Loucy (cell line): Measurements from ENCODE around the gene ZNHIT6.

Experiments used
- H2AFZ ChIP-seq: fragments of 200-600 bp; sonication (generic); 2 replicates; pipeline ENCODE4 v1.6.0; 2016; ENCODE audit warnings: antibody characterized with exemption, mild to moderate bottlenecking, low read length, moderate library complexity
- H3F3A ChIP-seq: fragments of 200-600 bp; 2 replicates; pipeline ENCODE4 v1.6.0; 2016; ENCODE audit warnings: antibody characterized with exemption, low read depth, mild to moderate bottlenecking
- H3K27me3 ChIP-seq: fragments of 200-600 bp; sonication (generic); 2 replicates; pipeline ENCODE4 v1.6.1; 2014; ENCODE audit warnings: low read length, mild to moderate bottlenecking; ENCODE audit not compliant: insufficient read depth, poor library complexity, severe bottlenecking
- H3K36me3 ChIP-seq: fragments of 200-600 bp; sonication (generic); 2 replicates; pipeline ENCODE4 v1.6.1; 2016; ENCODE audit warnings: low read length; ENCODE audit not compliant: insufficient read depth
- H3K4me1 ChIP-seq: fragments of 200-600 bp; sonication (generic); 2 replicates; pipeline ENCODE4 v1.5.1; 2014; ENCODE audit warnings: low read length, mild to moderate bottlenecking; ENCODE audit not compliant: insufficient read depth, poor library complexity, severe bottlenecking
- H3K4me2 ChIP-seq: fragments of 200-600 bp; sonication (generic); 2 replicates; pipeline ENCODE4 v1.6.0; 2014; ENCODE audit warnings: antibody characterized with exemption, low read length, low read depth, mild to moderate bottlenecking; ENCODE audit not compliant: poor library complexity, severe bottlenecking
- H3K4me3 ChIP-seq: fragments of 200-600 bp; sonication (generic); 2 replicates; pipeline ENCODE4 v1.5.1; 2014; ENCODE audit warnings: low read length, mild to moderate bottlenecking, mixed read lengths; ENCODE audit not compliant: poor library complexity, severe bottlenecking
- H3K79me2 ChIP-seq: fragments of 200-600 bp; sonication (generic); 2 replicates; pipeline ENCODE4 v1.6.1; 2014; ENCODE audit warnings: low read length; ENCODE audit not compliant: insufficient read depth
- H3K9ac ChIP-seq: fragments of 200-600 bp; sonication (generic); 2 replicates; pipeline ENCODE4 v1.6.0; 2014; ENCODE audit warnings: mild to moderate bottlenecking, low read depth, low read length, moderate library complexity; ENCODE audit not compliant: poor library complexity, severe bottlenecking
- H3K9me2 ChIP-seq: fragments of 200-600 bp; sonication (generic); replicated peaks from 2 replicates; pipeline ENCODE4 v1.6.1; 2016; ENCODE audit warnings: low read depth, low read length, mixed read lengths
- H3K9me3 ChIP-seq: fragments of 200-600 bp; sonication (generic); 2 replicates; pipeline ENCODE4 v1.6.1; 2014; ENCODE audit warnings: mild to moderate bottlenecking, antibody characterized with exemption, low read length, low read depth; ENCODE audit not compliant: insufficient read depth
- H4K20me1 ChIP-seq: fragments of 200-600 bp; sonication (generic); 2 replicates; pipeline ENCODE4 v1.6.0; 2014; ENCODE audit warnings: antibody characterized with exemption, low read length, mild to moderate bottlenecking; ENCODE audit not compliant: insufficient read depth, poor library complexity, severe bottlenecking
- EZH2phosphoT487 ChIP-seq: fragments of 200-600 bp; IDR thresholded peaks from 2 replicates; pipeline ENCODE4 v1.6.1; 2018; ENCODE audit warnings: antibody characterized with exemption, mild to moderate bottlenecking, moderate library complexity, borderline replicate concordance
- TF ChIP-seq, protein P1 (sequence below): fragments of 200-600 bp; sonication (generic); conservative IDR thresholded peaks from 2 replicates; pipeline ENCODE4 v1.5.1; 2014; ENCODE audit warnings: mild to moderate bottlenecking, antibody characterized with exemption, low read length

ZNHIT6 gene

GRCh38 chr1:85659174-85659573 is 49.1 kb downstream of the ZNHIT6 start:
- Histone ChIP-seq H3K4me3 (no peak overlapping the region), H4K20me1 (no peaks in the 10 kb centered on the region), H3F3A (no peaks in the 10 kb centered on the region), H3K9me2 (no peaks in the 10 kb centered on the region), H3K9me3 (no peaks in the 10 kb centered on the region), H3K27me3 (no peaks in the 10 kb centered on the region), H3K4me1 (no peaks in the 10 kb centered on the region), H3K36me3 (peaks cover 15% of the 10 kb centered on the region; the same call in 1 of the 2 replicates), H2AFZ (no peak overlapping the region), H3K79me2 (no peaks in the 10 kb centered on the region), H3K9ac (no peak overlapping the region), H3K4me2 (no peak overlapping the region)
- TF ChIP-seq, protein P1, sequence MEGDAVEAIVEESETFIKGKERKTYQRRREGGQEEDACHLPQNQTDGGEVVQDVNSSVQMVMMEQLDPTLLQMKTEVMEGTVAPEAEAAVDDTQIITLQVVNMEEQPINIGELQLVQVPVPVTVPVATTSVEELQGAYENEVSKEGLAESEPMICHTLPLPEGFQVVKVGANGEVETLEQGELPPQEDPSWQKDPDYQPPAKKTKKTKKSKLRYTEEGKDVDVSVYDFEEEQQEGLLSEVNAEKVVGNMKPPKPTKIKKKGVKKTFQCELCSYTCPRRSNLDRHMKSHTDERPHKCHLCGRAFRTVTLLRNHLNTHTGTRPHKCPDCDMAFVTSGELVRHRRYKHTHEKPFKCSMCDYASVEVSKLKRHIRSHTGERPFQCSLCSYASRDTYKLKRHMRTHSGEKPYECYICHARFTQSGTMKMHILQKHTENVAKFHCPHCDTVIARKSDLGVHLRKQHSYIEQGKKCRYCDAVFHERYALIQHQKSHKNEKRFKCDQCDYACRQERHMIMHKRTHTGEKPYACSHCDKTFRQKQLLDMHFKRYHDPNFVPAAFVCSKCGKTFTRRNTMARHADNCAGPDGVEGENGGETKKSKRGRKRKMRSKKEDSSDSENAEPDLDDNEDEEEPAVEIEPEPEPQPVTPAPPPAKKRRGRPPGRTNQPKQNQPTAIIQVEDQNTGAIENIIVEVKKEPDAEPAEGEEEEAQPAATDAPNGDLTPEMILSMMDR = no peak
- TF ChIP-seq EZH2phosphoT487 = no peak

DNA sequence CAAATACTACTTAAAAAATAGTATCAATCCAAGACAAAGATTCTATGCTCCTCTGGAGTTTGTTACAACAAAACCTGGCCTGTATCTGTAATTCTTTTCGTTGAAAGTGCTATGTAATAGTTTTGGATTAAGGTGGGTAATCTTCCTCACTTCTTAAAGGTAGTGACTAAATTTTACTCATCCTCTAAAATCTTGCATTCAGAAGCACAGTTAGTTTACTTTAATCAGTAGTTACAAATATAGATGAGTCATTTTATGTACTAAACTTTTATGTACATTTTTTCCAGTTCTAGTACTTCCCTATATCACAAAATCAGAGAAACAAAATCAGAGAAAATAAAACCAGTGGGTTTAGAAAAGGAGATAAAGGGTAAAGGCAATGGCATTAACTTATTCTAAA is 51.3 kb downstream of the ZNHIT6 start:
- Histone ChIP-seq H3K79me2 (no peaks in the 10 kb centered on the region), H3F3A (no peaks in the 10 kb centered on the region), H4K20me1 (no peaks in the 10 kb centered on the region), H3K36me3 (peaks cover 37% of the 10 kb centered on the region), H3K4me1 (no peaks in the 10 kb centered on the region), H3K4me3 (no peak overlapping the region), H3K9ac (no peak overlapping the region), H3K9me3 (no peaks in the 10 kb centered on the region), H2AFZ (no peak overlapping the region), H3K9me2 (no peaks in the 10 kb centered on the region), H3K27me3 (no peaks in the 10 kb centered on the region), H3K4me2 (no peak overlapping the region)
- TF ChIP-seq EZH2phosphoT487 = no peak
- TF ChIP-seq, protein P1 = no peak

GRCh38 chr1:85656256-85656655 is 52.0 kb downstream of the ZNHIT6 start:
- TF ChIP-seq, protein P1 = no peak
- TF ChIP-seq EZH2phosphoT487 = no peak
- Histone ChIP-seq H3K4me3 (no peak overlapping the region), H3F3A (no peaks in the 10 kb centered on the region), H3K4me1 (no peaks in the 10 kb centered on the region), H2AFZ (no peak overlapping the region), H3K9me3 (no peaks in the 10 kb centered on the region), H3K79me2 (no peaks in the 10 kb centered on the region), H3K9me2 (no peaks in the 10 kb centered on the region), H3K27me3 (no peaks in the 10 kb centered on the region), H4K20me1 (no peaks in the 10 kb centered on the region), H3K9ac (no peak overlapping the region), H3K4me2 (no peak overlapping the region), H3K36me3 (peaks cover 35% of the 10 kb centered on the region)
